HG02610 (cell line): ENCODE results near the gene PRR27.
"Not testable (repeated sequence)": the region's sequence is repeated elsewhere in the genome, so short reads cannot be mapped to it uniquely, and the experiment has no call there.

Experiments
- ATAC-seq: cut with Tn5 transposase; IDR thresholded peaks from one replicate; pipeline ENCODE4 v1.9.1; 2021; ENCODE audit warnings: mild to moderate bottlenecking, moderate library complexity; ENCODE audit not compliant: unreplicated experiment

Gene PRR27

GRCh38 chr4:70196857-70197256, 42.8 kb downstream of the PRR27 start:
- ATAC-seq = no peak

GRCh38 chr4:70197842-70198241, 43.8 kb downstream of the PRR27 start:
- ATAC-seq = no peak

- no peak for ATAC-seq
These were observed 49.6 kb downstream of the PRR27 start for GRCh38 chr4:70203601-70204000.

- not testable (repeated sequence) for ATAC-seq
These were observed 58.7 kb downstream of the PRR27 start for GRCh38 chr4:70212752-70213151.
